ENCODE measurements around the gene CBX5.
"Not testable (repeated sequence)": the region's sequence is repeated elsewhere in the genome, so short reads cannot be mapped to it uniquely, and the experiment has no call there.

Gene CBX5

DNA sequence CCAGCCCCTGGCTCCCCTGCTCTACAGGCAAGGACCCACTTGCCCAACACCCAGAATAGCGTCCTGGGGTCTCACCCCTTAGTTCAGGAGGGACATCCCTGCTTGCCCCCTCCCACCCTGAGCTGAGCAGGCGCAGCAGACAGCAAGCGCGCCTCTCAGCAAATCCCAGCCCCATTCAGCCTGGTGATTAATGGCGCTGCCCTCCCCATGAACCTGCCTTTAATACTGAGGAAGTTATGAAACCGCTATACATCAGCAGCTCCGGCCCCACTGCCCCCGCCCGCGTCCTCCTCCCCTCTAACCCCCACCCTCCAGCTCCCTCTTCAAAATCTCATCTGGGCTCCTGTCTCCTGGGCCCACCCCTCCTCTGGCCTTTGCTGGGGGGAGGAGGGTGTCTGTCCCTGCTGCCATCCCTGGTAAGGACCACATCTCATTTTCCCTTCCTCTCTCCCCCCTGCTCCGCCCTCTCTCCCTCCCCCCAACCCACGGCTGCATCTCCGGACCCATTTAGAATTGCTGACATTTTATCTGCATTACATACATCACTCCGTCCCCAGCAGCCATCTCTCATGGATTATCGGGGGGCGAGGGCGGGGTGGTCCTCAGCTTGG lies 84.1 kb downstream of the CBX5 start:
- H3K4me3 ChIP-seq (replicated peaks; ENCODE audit: low read depth, low read length), result no peak overlapping the region
- peak; percentile 72 for DNase-seq (ENCODE audit: low read depth)

DNA sequence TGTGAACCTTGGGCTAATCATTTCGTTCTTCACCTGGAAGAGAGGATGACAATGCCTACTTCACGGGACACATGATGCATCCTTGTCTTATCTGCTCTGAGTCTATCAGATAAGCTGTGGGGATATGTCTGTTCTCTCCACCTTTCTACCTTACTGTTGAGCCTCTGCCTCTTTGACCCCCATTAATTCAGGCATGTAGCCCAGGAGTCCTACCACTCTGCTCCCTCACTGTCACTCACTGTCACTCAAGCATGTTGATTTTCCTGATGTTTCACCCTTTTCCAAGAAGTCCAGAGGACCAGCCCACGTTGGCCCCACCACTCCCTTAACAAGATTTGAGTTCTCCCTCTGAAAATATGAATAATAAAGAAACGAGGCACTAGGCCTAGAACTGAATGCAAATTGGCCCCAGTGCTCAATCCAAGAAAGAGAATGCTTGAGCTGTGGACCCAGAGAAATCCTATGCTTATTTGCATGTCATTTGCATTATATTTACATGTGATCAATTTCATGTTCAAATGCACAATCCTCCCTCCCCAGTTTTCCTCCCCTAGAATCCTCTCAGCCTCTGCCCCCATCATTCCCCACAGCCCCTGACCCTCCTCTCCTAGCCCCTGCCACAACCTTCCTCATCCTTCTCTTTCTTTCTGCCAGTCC lies 84.7 kb downstream of the CBX5 start:
- DNase-seq (ENCODE audit: low read depth), result no peak
- TF ChIP-seq, protein P1, sequence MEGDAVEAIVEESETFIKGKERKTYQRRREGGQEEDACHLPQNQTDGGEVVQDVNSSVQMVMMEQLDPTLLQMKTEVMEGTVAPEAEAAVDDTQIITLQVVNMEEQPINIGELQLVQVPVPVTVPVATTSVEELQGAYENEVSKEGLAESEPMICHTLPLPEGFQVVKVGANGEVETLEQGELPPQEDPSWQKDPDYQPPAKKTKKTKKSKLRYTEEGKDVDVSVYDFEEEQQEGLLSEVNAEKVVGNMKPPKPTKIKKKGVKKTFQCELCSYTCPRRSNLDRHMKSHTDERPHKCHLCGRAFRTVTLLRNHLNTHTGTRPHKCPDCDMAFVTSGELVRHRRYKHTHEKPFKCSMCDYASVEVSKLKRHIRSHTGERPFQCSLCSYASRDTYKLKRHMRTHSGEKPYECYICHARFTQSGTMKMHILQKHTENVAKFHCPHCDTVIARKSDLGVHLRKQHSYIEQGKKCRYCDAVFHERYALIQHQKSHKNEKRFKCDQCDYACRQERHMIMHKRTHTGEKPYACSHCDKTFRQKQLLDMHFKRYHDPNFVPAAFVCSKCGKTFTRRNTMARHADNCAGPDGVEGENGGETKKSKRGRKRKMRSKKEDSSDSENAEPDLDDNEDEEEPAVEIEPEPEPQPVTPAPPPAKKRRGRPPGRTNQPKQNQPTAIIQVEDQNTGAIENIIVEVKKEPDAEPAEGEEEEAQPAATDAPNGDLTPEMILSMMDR (IDR thresholded peaks at IDR 0.05; ENCODE audit: low read length, missing control alignments), result no peak
- no peak overlapping the region for H3K4me3 ChIP-seq (replicated peaks; ENCODE audit: low read depth, low read length)

More for the DNA sequence above, 84.1 kb downstream of the CBX5 start:
- TF ChIP-seq, protein P1 (IDR thresholded peaks at IDR 0.05; ENCODE audit: low read length, missing control alignments), result no peak

DNA sequence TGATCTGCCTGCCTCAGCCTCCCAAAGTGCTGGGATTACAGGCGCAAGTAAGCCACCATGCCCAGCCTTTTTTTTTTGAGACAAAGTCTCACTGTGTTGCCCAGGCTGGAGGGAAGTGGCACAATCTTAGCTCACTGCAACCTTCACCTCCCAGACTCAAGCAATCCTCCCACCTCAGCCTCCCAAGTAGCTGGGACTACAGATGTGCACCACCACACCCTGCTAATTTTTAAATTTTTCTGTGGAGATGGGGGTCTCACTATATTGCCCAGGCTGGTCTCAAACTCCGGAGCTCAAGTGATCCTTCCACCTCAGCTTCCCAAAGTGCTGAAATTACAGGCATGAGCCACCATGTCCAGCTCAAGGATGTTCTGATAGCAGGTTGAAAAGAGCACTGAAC lies 85.3 kb downstream of the CBX5 start:
- not testable (repeated sequence) for DNase-seq (ENCODE audit: low read depth); H3K4me3 ChIP-seq (replicated peaks; ENCODE audit: low read depth, low read length)

DNA sequence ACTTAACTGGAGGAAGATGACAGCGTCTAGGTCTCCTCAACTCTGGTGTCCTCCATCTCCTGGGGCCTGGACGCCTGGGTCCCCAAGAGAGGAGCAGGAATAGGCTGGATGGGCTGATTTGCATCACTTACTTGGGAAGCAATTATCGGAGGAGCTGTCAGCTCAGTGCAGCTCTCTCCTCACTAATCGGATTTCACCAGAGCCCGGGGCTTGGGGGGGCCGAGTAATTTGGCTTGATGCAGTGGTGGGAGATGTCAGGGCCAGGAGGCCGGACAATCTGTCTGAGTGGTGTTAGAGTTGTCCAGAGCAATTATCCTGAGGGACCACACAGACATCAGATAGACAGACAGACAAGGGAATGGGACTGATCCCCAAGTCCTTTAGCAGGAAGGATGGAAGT lies 86.5 kb downstream of the CBX5 start:
- DNase-seq (ENCODE audit: low read depth), result no peak
- H3K4me3 ChIP-seq (replicated peaks; ENCODE audit: low read depth, low read length), result no peak overlapping the region
- TF ChIP-seq, protein P1 (IDR thresholded peaks at IDR 0.05; ENCODE audit: low read length, missing control alignments), result no peak

DNA sequence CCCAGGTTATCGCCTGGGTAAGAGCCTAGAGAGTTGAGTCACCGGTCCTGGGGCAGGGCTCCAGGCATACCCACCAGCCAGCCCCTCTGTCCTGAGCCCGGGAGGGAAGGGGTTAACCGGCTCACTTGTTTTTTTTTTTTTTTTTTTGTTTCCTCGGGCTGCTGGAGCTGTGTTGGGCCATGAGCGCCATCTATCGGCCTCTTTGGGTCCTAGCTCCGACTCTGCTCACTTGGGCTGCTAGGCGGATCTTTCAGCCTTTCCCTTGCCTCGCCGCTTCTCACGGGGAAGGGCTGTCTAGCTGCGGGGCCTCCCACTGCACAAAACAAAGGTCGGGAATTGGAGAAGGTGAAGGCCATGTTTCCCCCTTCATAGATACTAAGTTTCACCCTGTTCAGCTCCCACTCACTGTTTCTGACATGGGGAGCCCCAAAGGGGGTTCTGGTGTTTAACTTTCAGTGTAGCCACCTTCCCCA lies 88.3 kb downstream of the CBX5 start:
- H3K4me3 ChIP-seq (replicated peaks; ENCODE audit: low read depth, low read length), result no peak overlapping the region
- DNase-seq (ENCODE audit: low read depth), result peak; percentile 90
- TF ChIP-seq, protein P1 (IDR thresholded peaks at IDR 0.05; ENCODE audit: low read length, missing control alignments), result peak; percentile 87

DNA sequence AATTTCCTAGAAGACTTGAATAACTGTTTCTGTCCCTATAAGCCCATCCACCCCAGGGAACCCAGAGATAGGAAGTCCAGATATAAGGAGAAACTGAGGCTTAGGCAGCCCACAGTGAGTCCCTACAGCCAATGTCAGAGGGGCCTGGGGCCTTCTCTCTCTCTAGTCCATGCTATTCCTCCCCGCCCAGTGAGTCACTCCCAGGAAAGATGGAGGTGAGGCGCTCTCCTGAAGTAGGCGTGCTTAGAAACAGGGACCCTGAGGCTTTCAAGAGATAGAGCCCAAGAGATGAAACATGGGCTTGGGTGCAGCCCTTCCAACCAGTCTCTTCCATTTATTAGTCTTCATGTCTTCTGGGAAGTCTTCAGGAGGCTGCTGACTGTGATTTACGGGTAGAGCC lies 88.8 kb downstream of the CBX5 start:
- TF ChIP-seq, protein P1 (IDR thresholded peaks at IDR 0.05; ENCODE audit: low read length, missing control alignments), result no peak
- no peak overlapping the region for H3K4me3 ChIP-seq (replicated peaks; ENCODE audit: low read depth, low read length)
- DNase-seq (ENCODE audit: low read depth), result no peak

DNA sequence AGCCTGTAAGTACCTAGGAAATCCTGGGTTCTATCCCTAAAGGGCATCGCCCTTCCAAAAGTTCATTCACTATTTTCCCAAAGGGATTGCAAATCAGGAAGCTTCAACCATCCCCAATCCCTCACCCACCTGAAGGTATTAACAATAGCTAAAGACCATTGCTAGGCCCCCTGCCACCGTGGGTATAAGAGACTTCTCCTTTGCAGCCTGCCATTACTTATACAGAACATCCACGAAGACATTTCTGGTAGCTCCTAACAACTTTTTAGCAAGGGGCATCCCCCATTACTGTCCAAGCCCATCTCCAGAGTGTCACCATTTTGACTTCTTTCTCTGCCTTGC lies 90.8 kb downstream of the CBX5 start:
- DNase-seq (ENCODE audit: low read depth), result no peak
- TF ChIP-seq, protein P1 (IDR thresholded peaks at IDR 0.05; ENCODE audit: low read length, missing control alignments), result no peak
- peak overlapping the region; percentile 88 for H3K4me3 ChIP-seq (replicated peaks; ENCODE audit: low read depth, low read length)

All from fibroblast of pulmonary artery (primary cell).